ENCODE results near the gene DLG2. TPM values are rescaled to one million over a fixed set of nuclear protein-coding genes. Genes with fewer than 3 reads are reported as not detected.
"Not testable (repeated sequence)": the region's sequence is repeated elsewhere in the genome, so short reads cannot be mapped to it uniquely, and the experiment has no call there.

Gene DLG2
- total and polyA plus RNA-seq, 2 of the 4 experiments (the other 2 are of a cell fraction), result 0.31 to 0.36 TPM

- H2BK20ac ChIP-seq (ENCODE audit: low read depth, low read length), result no peak overlapping the region
- WGBS, 2 experiments (ENCODE audit: extremely low coverage in 2 of 2, insufficient read length in 1 of 2), result no CpG with 5 or more reads among the region's 4 CpGs
Observed at GRCh38 chr11:85231588-85231987, 395.6 kb downstream of the DLG2 start.

GRCh38 chr11:85229723-85230122 is 397.4 kb downstream of the DLG2 start:
- H3K18ac ChIP-seq (ENCODE audit: low read depth, low read length); in situ Hi-C loops (cut with MboI; ENCODE audit: low sequenced_read_pairs); H3K4me3 ChIP-seq (ENCODE audit: insufficient read depth, low read depth, low read length); H2AFZ ChIP-seq (replicated peaks; ENCODE audit: low read length, poor library complexity); H3K4me2 ChIP-seq (ENCODE audit: low read depth, low read length); DNase-seq; H2AK5ac ChIP-seq (ENCODE audit: low read depth, low read length); H3K4ac ChIP-seq (ENCODE audit: low read depth, low read length); H3K36me3 ChIP-seq (ENCODE audit: control insufficient read depth, insufficient read depth, low read length); H3K23ac ChIP-seq (ENCODE audit: low read depth, low read length); POLR2A ChIA-PET (ENCODE audit: unreplicated experiment); H2BK120ac ChIP-seq (ENCODE audit: low read depth, low read length); H4K20me1 ChIP-seq (ENCODE audit: insufficient read depth, low read length); ATAC-seq (ENCODE audit: low read depth); CTCF ChIA-PET; BruUV-seq (replicated peaks); H3K9me1 ChIP-seq (ENCODE audit: insufficient read depth, low read length); H3K56ac ChIP-seq (ENCODE audit: extremely low read depth, insufficient read depth, low read length); H2BK20ac ChIP-seq (ENCODE audit: low read depth, low read length); H4K8ac ChIP-seq (ENCODE audit: low read depth in 2 of 2, low read length in 2 of 2); H3K27me3 ChIP-seq (ENCODE audit: control insufficient read depth, insufficient read depth, low read length); H4K91ac ChIP-seq (ENCODE audit: insufficient read depth, low read depth, low read length); H3K14ac ChIP-seq (replicated peaks; ENCODE audit: low read depth, low read length); H2BK15ac ChIP-seq (ENCODE audit: low read depth, low read length); H2BK5ac ChIP-seq (ENCODE audit: low read depth, low read length, poor library complexity, severe bottlenecking); H3K9ac ChIP-seq (ENCODE audit: low read depth, low read length); dilution Hi-C loops (cut with HindIII; ENCODE audit: low sequenced_read_pairs, unreplicated experiment); H3K4me1 ChIP-seq (ENCODE audit: control insufficient read depth, insufficient read depth, low read length); H2AK9ac ChIP-seq (replicated peaks; ENCODE audit: low read depth, low read length, poor library complexity); H3K9me3 ChIP-seq (ENCODE audit: control insufficient read depth, insufficient read depth, low read length); H3K79me1 ChIP-seq (ENCODE audit: low read depth in 1 of 2, low read length in 2 of 2); H4K5ac ChIP-seq (ENCODE audit: low read depth, low read length); H3K27ac ChIP-seq (ENCODE audit: insufficient read depth, low read length); intact Hi-C loops (cut with micrococcal nuclease): not testable (repeated sequence)
- WGBS, 2 experiments (ENCODE audit: extremely low coverage in 2 of 2, insufficient read length in 1 of 2), result no CpG with 5 or more reads among the region's 1 CpG

More at GRCh38 chr11:85231588-85231987, 395.6 kb downstream of the DLG2 start:
- H3K36me3 ChIP-seq (ENCODE audit: control insufficient read depth, insufficient read depth, low read length), result no peaks in the 10 kb centered on the region
- H4K5ac ChIP-seq (ENCODE audit: low read depth, low read length), result no peak overlapping the region
- H3K18ac ChIP-seq (ENCODE audit: low read depth, low read length), result no peak overlapping the region
- H3K9me3 ChIP-seq (ENCODE audit: control insufficient read depth, insufficient read depth, low read length), result no peaks in the 10 kb centered on the region
- intact Hi-C loops (cut with micrococcal nuclease), result no loop called here
- H3K14ac ChIP-seq (replicated peaks; ENCODE audit: low read depth, low read length), result no peak overlapping the region
- H2AK5ac ChIP-seq (ENCODE audit: low read depth, low read length), result no peak overlapping the region
- H3K56ac ChIP-seq (ENCODE audit: extremely low read depth, insufficient read depth, low read length), result no peak overlapping the region
- no TSS peak for BruUV-seq (replicated peaks)
- dilution Hi-C loops (cut with HindIII; ENCODE audit: low sequenced_read_pairs, unreplicated experiment), result no loop called here
- DNase-seq, result no peak
- H3K27me3 ChIP-seq (ENCODE audit: control insufficient read depth, insufficient read depth, low read length), result no peaks in the 10 kb centered on the region
- in situ Hi-C loops (cut with MboI; ENCODE audit: low sequenced_read_pairs), result no loop called here
- no peak overlapping the region for H2BK15ac ChIP-seq (ENCODE audit: low read depth, low read length)
- H4K20me1 ChIP-seq (ENCODE audit: insufficient read depth, low read length), result no peaks in the 10 kb centered on the region
- no peak overlapping the region for H3K27ac ChIP-seq (ENCODE audit: insufficient read depth, low read length)
- no peak overlapping the region for H2BK5ac ChIP-seq (ENCODE audit: low read depth, low read length, poor library complexity, severe bottlenecking)
- no peak overlapping the region for H3K9ac ChIP-seq (ENCODE audit: low read depth, low read length)
- H3K4me1 ChIP-seq (ENCODE audit: control insufficient read depth, insufficient read depth, low read length), result no peaks in the 10 kb centered on the region
- H2AFZ ChIP-seq (replicated peaks; ENCODE audit: low read length, poor library complexity), result no peak overlapping the region
- CTCF ChIA-PET, result no interaction called here
- H3K4ac ChIP-seq (ENCODE audit: low read depth, low read length), result no peak overlapping the region
- no peak overlapping the region for H2AK9ac ChIP-seq (replicated peaks; ENCODE audit: low read depth, low read length, poor library complexity)
- H2BK120ac ChIP-seq (ENCODE audit: low read depth, low read length), result no peak overlapping the region
- ATAC-seq (ENCODE audit: low read depth), result no peak
- no peak overlapping the region for H3K23ac ChIP-seq (ENCODE audit: low read depth, low read length)
- H4K91ac ChIP-seq (ENCODE audit: insufficient read depth, low read depth, low read length), result no peak overlapping the region
- no peak overlapping the region for H3K4me3 ChIP-seq (ENCODE audit: insufficient read depth, low read depth, low read length)
- no peak for TF ChIP-seq FOS (IDR thresholded peaks at IDR 0.05; ENCODE audit: low read depth, low read length)
- H4K8ac ChIP-seq (ENCODE audit: low read depth in 2 of 2, low read length in 2 of 2), result no peak overlapping the region
- POLR2A ChIA-PET (ENCODE audit: unreplicated experiment), result no interaction called here
- H3K79me1 ChIP-seq (ENCODE audit: low read depth in 1 of 2, low read length in 2 of 2), result no peaks in the 10 kb centered on the region
- no peak overlapping the region for H3K4me2 ChIP-seq (ENCODE audit: low read depth, low read length)
- no peaks in the 10 kb centered on the region for H3K9me1 ChIP-seq (ENCODE audit: insufficient read depth, low read length)

Measured in IMR-90 (cell line).